Kidney epithelial cell (primary cell): ENCODE data around the gene TCAF1. TPM values are rescaled to one million over a fixed set of nuclear protein-coding genes. Genes with fewer than 3 reads are reported as not detected.

ENCODE experiments used
- DNase-seq: peaks from one replicate; pipeline ENCODE4 v3.0.0-alpha.2; 2010; ENCODE audit warnings: low read depth
- H3K27me3 ChIP-seq: 2 replicates; pipeline ENCODE4 v1.6.0; 2011; ENCODE audit warnings: low read length; ENCODE audit not compliant: control insufficient read depth, insufficient read depth
- H3K36me3 ChIP-seq: 2 replicates; pipeline ENCODE4 v1.5.1; 2011; ENCODE audit warnings: low read length; ENCODE audit not compliant: control insufficient read depth, insufficient read depth
- H3K4me3 ChIP-seq: 2 replicates; pipeline ENCODE4 v1.5.1; 2011; ENCODE audit warnings: low read depth, mild to moderate bottlenecking, control low read depth, low read length
- CTCF ChIP-seq: IDR thresholded peaks from 2 replicates; pipeline ENCODE4 v1.5.1; 2011; ENCODE audit warnings: mild to moderate bottlenecking, moderate library complexity, low read length, control low read depth, inconsistent platforms; ENCODE audit not compliant: insufficient read depth, poor library complexity, severe bottlenecking
- total RNA-seq: library from RNA; depleted of rRNA; stranded (reverse); fragments of >200 nt; gene quantifications from 2 replicates; pipeline ENCODE4 v1.2.3, GENCODE V29; 2015

The TCAF1 gene
- total RNA-seq, 1 donor from 2014 or later, result 37.4 TPM

DNA sequence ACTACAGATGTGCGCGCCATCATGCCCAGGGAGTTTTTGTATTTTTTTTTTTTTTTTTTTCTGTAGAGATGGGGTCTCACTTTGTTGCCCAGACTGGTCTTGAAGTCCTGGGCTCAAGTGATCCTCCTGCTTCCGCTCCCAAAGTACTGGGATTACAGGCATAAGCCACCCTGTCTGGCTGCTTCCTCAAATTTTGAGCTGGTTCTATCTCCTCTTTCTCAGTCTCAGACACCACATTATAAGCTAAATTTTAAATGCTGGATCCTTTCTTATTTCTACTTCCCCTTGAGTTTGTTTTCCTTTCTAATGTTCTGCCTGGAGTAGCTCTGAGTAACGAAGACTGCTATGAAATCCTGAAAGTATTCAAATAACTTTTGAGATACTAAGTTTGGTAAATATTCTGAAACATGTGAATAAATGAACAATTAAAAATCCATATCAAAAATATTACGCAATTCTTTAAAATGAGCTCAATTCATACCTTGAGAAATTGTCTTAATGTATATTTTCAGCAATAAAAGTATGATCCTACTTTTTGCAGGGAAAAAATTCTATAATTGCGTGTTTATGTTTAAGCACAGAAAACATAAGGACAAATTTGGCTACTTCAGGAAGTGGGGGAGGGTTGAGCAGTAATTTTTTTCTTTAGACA, 15.0 kb downstream of the TCAF1 start:
- Histone ChIP-seq H3K36me3 (no peaks in the 10 kb centered on the region), H3K4me3 (no peak overlapping the region), H3K27me3 (no peaks in the 10 kb centered on the region)
- TF ChIP-seq CTCF, result no peak
- no peak for DNase-seq

DNA sequence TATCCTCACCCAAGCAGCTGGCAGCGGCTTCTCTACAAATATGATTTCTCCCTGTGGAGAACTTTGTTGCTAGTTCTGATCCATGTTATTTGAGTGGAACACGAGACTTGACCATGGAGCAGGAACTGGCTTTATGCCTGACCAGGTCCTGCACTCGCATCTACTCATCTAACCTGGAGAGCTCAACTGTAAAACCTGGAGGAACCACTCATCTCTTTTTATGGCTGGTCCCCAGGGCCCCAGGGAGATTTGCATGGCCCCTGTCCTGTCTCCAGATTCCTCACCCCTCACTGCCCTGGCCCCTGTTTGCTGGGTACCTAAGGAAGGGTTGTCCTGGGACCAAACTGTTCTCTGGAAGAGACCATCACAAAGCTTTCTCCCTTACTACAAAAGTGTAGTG, 16.0 kb downstream of the TCAF1 start:
- H3K27me3 ChIP-seq, result no peaks in the 10 kb centered on the region
- no peak overlapping the region for H3K4me3 ChIP-seq
- no peak for TF ChIP-seq CTCF
- no peak for DNase-seq
- H3K36me3 ChIP-seq, result no peaks in the 10 kb centered on the region

DNA sequence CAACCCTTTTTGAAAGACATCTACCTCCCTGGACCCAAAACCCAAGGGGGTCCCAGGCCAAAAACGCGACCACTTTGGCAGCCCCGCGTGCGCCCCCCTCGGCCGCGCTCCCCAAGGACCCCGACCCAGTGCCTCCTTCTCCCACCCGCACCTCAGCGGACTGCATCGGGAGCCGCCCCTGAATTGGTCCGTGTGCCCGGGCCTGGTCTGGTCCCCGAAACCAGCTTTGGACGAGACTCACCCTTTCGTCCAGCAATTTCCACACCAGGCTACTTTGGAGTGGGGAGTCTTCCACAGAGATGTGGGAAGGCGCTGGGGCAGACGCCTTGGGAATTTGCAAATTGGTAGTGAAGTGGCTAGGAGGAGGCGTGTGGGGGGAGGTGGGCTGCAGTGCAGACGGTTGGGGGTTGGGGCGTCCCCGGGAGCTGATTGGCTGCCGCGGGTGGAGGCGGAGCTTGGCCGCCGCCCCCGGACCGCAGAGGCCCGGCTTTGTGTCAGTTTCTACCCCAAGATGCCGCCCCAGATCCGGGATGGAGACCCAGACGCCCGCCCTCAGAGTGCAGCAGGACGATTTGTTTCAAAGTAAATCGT, 16.9 kb downstream of the TCAF1 start:
- no peak for DNase-seq
- no peak for TF ChIP-seq CTCF
- Histone ChIP-seq H3K4me3 (peak overlapping the region; percentile 53), H3K36me3 (no peaks in the 10 kb centered on the region), H3K27me3 (no peaks in the 10 kb centered on the region)

- H3K36me3 ChIP-seq, result no peaks in the 10 kb centered on the region
- TF ChIP-seq CTCF, result no peak
- no peaks in the 10 kb centered on the region for H3K27me3 ChIP-seq
- H3K4me3 ChIP-seq, result peak overlapping the region; percentile 53
- no peak for DNase-seq
Observed at GRCh38 chr7:143884241-143884968, 17.6 kb downstream of the TCAF1 start.

- DNase-seq, result no peak
- TF ChIP-seq CTCF, result no peak
- no peaks in the 10 kb centered on the region for H3K36me3 ChIP-seq
- peak overlapping the region; percentile 80 for H3K4me3 ChIP-seq
- H3K27me3 ChIP-seq, result no peaks in the 10 kb centered on the region
Observed at GRCh38 chr7:143882604-143883078, 19.3 kb downstream of the TCAF1 start.
